HG03565 (cell line): ENCODE data around the gene ANKS1A.
"Not testable (repeated sequence)": the region's sequence is repeated elsewhere in the genome, so short reads cannot be mapped to it uniquely, and the experiment has no call there.

Experiments used
- ATAC-seq: cut with Tn5 transposase; IDR thresholded peaks from one replicate; pipeline ENCODE4 v1.9.1; 2021; ENCODE audit warnings: mild to moderate bottlenecking, moderate library complexity; ENCODE audit not compliant: unreplicated experiment

The ANKS1A gene

DNA sequence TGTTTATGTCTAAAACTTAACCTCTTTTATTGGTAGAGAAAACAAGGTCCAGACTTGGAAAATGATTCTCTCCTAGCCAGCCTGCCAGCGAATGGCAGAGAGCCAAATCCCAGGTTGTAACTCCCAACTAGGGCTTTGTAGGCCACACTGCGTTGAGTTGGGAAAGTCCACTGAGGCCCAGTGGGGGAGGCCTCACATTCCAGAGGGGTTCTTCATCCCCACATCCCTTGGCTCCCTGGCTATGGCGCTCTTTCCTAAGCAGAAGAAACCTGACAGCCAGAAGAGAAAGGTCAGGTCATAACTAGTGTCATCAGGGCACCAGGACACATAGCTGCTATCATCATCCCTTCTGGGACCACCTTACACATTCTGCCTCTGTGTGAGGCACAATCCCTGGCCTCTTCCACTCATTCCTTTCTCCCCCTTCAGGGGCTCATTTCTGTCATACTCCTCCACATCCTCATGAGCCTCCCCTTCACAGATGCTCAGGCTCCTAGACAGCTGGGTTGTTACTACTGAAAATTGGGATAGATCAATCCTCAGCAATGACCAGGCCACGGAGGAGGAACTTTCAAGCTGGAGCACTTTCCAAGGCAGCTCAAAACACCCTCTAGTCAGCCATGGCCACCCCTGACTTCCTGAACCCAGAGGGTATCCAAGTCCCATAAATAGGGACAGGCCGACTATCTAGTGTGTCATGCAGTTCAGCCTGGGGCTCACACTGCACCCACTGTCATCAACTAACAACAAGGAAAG is 203.5 kb downstream of the ANKS1A start:
- no peak for ATAC-seq

DNA sequence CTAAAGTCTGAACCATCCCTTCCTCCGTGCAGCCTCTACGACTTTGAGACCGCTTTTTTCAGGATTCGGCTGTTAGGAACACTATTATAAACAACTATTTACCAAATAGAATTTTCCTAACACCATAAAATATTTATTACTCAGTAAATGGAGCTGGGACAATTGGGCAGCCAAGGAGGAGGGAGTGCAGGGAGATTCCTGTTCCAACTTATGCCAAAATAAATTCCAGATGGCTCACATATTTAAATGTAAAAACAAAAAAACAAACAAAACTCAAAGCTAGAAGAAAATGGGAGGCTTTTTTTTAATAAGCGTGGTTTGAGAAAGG is 204.0 kb downstream of the ANKS1A start:
- ATAC-seq = no peak

DNA sequence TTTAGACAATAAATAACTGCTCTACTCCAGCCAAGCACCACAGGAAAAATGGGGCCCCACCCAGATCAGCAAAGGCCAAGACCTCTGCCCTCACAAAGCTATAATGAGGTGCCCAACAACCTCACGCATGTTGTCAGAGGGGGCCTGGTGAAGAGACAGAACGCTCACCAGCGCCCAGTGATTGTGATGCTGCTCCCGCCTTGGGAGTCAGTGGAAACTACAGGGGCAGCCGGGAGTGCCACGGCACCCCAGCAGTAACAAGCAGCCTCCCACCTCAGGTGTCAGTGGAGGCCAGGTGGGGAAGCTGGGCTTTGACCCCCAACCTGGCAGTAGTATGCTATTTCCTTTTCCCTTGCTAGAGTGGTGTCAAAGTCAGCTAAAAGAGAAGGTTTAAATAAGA is 204.7 kb downstream of the ANKS1A start:
- no peak for ATAC-seq

DNA sequence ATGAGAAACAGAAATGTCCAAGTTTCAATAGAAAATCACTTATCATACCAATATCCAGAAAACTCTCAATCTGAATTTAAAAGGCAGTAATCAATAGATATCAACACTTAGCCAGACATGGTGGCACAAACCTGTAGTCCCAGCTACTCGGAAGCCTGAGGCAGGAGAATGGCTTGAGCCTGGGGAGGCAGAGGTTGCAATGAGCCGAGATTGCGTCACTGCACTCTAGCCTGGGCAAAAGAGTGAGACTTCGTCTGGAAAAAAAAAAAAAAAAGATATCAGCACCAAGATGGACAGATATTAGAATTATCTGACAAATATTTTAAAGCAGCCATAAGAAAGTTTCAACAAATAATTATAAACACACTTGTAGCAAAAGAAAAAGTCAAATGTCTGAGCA is 205.1 kb downstream of the ANKS1A start:
- ATAC-seq = no peak

DNA sequence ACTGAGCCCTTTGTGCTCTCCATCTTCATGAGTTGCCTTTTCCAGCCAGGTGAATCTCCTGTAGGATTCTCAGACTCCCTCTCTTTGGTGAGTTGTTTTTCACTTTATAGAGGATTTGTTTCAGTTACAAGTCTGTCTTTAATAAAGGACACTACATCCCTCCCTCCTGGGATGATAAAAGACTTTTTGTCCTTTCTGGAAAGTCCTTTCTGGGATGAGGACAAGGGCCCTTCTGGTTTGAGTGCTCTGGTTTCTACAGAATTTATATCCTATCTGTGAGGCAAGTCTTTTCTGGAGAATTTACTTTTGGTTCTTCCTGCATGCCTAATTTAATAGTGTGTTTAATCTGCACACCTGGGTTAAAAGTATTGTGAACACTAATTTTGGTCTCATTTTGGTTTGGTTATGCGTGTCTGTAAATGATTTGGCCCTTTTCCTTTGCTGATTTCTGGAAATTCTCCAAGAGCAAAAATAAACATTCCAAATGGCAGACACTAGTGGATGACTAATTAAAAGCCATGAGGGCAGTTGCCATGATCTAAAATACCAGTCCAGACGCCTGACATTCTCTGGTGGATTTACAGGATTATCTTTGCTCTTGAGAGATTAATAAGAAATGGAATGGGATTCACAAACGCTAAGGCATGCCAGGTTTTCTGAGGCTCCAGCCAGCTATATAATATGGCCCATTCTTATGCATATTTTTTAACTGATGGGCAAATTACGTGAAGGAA is 207.2 kb downstream of the ANKS1A start:
- ATAC-seq = no peak

DNA sequence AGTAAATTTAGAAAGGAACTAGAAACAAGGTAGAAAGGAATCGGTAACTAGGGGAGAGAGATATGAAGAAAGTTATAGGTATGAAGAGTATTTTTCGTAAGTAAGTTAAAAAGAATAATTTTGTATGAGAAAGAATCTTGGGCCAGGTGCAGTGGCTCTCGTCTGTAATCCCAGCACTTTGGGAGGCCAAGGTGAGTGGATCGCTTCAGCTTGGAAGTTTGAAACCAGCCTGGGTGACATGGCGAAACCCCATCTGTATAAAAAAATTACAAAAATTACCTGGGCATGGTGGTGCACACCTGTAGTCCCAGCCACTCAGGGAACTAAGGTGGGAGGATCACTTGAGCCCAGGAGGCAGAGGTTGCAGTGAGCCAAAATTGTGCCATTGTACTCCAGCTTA is 210.1 kb downstream of the ANKS1A start:
- ATAC-seq = no peak

DNA sequence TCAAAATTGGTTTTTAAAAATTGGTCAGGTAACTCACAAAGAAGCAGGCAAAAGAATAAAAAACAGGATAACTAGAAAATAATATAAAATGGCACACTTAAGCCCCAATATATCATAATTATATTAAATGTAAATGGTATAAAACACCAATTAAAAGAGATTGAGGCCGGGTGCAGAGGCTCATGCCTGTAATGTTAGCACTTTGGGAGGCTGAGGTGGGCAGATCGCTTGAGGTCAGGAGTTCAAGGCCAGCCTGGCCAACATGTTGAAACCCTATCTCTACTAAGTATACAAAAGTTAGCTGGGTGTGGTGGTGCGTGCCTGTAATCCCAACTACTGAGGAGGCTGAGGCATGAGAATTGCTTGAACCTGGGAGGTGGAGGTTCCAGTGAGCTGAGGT is 216.0 kb downstream of the ANKS1A start:
- no peak for ATAC-seq

DNA sequence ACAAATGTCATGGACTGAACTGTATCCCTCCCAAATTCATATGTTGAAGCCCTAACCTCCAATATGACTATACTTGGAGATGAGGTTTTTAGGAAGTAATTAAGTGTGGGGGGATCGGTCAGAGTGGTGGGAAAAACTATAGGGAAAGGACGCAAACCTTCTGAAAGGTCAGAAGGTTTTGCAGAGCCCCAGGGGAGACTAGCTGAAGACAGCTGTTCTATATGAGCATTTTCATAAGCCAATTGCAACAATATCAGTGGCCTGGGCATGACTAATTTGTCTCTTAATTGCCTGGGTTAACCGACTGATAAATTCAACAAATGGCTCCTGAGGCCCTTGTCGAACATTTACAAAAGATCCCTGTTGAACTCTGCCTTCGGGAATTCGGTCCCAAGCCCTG is 217.0 kb downstream of the ANKS1A start:
- ATAC-seq = not testable (repeated sequence)

DNA sequence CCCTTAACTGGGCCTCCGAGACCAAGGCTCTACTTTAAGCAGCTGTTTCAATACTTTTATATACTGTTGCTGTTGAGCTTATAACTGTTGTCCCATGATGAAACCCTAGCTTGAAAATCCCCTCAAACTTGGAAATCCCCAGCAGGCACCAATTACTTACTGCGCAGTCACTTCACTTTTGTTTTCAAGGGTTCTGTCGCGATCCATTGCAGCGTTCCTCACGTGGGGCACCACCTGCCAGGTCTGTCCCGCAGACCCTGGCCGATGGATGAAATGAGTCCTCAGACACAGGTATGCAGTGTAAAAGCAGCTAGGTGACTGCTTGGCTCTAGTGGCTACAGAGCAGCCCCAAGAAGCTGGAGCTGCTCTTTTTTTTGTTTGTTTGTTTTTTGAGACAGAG is 218.2 kb downstream of the ANKS1A start:
- ATAC-seq = not testable (repeated sequence)

DNA sequence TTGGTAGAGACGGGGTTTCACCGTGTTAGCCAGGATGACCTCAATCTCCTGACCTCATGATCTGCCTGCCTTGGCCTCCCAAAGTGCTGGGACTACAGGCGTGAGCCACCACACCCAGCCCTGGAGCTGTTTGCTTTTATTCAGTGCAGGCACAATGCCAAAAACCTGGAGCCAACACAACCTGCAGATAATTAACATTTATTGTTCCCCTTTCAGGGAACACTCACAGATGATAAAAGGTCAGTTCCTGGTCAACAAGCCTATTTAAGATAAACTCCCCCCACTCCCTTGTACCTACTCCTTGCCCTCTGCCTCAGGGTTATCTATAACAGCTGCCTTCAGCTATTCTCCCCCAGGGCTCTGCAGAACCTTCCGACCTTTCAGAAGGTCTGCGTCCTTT is 218.7 kb downstream of the ANKS1A start:
- ATAC-seq = not testable (repeated sequence)

DNA sequence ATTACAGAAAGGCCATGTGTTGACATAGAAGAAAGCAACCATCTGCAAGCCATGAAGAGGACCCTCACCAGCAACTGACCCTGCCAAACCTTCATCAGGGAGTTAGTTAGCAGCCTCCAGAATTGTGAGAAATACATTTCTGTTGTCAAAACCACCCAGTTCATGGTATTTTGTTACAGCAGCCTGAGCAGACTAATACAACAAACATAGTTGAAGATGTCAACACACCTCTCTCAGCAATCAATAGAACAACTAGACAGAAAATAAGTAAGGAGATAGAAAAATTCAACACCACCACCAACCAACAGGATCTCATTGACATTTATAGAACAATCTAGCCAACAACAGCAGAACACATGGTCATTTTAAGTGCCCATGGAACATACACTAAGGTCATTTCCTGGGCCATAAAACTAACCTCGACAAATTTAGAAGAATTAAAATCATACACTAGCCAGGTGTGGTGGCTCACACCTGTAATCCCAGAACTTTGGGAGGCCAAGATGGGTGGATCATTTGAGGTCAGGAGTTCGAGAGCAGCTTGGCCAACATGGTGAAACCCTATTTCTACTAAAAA is 219.3 kb downstream of the ANKS1A start:
- no peak for ATAC-seq

DNA sequence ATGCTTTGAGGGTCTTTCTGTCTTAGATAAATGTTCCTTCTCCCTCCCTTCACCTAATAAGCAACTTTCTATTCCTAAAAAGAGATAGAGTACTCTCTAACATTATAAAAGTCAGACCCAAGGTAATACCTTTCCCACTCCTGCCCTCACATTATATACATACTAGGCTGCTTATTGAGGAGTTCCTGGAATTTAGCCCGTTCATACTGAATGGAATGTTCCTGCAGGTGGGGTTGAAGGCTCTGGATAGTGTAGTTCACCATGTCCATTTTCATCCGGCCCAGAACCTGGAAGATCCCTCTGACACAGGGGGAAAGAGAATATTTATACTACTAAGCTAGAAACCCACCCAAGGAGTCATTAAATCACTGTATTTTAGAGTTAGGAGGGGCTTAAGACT is 231.7 kb downstream of the ANKS1A start:
- no peak for ATAC-seq

DNA sequence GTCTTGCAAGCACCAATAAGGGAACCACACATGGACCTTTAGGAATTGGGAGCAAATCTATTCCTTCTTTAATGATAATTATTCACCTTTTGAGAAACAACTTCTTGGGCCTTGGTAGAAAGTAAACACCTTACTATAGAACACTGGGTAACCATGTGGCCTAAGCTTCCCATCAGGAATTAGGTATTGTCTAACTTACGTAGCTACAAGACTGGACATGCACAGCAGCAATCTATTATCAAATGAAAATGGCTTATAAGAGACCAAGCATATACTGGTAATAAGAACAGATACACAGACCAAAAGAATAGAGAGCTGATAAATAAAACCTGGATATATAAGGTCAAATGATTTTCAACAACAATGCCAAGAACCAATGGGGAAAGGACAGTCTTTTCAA is 235.3 kb downstream of the ANKS1A start:
- ATAC-seq = no peak

DNA sequence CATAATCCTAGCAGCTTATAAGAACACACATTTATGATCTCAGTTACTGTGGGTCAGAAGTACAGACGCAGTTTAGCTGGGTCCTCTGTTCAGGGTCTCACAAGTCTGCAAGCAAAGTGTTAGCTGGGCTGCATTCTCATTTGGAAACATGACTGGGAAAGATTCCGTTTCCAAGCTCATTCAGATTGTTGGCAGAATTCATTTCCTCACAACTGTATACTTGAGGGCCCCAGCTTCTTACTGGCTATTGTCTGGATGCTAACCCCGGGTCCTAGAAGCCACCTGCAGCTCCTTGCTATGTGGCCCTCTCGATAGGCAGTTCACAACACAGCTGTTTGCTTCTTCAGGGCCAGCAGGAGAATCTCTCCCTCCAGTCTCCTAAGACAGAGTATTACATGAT is 239.0 kb downstream of the ANKS1A start:
- no peak for ATAC-seq

DNA sequence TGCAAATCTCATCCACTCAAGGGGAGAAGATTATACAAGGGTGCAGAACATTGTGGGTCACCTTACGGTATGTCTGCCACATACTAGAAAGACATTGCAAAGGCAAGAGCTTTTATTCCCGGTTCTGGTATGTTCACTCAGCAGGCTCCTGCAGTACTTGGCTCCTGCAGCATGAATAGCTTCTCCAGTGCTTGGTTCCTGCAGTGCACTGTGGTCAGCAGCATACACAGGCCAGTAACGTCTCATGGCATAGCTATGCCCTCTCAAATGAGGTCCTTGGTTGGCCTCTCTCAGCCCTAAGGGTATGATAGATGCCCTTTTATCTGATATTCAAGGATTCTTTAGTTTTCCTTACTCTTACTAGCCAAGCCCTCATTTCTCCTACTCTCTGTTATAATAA is 239.4 kb downstream of the ANKS1A start:
- ATAC-seq = no peak

DNA sequence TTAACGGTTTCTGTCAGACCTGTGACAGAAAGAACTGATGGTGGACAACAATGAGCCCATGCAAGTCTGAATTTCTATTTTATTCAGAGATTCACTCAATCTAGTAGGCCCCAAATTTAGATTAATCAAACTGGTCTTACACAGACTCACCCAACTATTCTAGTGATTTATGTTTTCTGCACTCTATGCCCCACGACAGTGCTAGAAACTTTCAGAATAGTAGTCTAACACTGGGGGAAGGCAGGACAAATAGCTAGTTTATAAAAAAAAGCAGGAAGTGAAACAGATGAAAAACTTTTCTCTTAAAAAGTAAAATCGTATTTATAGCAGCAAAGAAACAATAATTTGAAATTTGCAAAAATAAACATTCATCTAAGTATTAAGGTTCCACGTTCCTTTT is 247.1 kb downstream of the ANKS1A start:
- no peak for ATAC-seq

DNA sequence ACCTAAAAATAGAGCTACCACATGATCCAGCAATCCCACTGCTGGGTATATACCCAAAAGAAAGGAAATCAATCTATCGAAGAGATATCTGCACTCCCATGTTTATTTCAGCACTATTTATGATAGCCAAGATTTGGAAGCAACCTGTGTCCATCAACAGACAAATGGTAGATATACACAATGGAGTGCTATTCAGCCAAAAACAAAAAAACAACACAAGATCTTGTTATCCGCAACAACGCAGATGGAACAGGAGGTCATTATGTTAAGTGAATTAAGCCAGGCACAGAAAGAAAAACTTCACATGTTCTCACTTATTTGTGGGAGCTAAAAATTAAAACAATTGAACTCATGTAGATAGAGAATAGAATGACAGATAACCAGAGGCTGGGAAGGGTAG is 249.1 kb downstream of the ANKS1A start:
- ATAC-seq = not testable (repeated sequence)

DNA sequence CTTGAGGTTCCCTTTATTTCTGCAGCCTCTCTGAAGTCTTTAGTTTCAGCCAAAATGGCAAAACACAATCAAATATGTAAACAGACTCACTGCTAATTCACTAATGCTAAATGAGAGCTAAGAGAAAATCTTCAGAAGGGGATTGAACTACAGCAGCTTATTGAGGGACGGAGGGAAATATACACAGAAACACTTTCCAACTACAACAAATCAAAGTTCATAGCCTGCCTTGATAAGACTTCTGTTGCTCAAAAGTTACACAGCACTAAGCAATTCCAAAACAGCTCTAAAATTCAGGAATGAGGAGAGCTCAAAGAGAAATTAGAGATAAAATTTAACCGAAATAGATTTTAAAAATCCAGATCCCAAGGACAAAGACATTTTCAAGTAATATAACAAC is 250.4 kb downstream of the ANKS1A start:
- ATAC-seq = no peak

DNA sequence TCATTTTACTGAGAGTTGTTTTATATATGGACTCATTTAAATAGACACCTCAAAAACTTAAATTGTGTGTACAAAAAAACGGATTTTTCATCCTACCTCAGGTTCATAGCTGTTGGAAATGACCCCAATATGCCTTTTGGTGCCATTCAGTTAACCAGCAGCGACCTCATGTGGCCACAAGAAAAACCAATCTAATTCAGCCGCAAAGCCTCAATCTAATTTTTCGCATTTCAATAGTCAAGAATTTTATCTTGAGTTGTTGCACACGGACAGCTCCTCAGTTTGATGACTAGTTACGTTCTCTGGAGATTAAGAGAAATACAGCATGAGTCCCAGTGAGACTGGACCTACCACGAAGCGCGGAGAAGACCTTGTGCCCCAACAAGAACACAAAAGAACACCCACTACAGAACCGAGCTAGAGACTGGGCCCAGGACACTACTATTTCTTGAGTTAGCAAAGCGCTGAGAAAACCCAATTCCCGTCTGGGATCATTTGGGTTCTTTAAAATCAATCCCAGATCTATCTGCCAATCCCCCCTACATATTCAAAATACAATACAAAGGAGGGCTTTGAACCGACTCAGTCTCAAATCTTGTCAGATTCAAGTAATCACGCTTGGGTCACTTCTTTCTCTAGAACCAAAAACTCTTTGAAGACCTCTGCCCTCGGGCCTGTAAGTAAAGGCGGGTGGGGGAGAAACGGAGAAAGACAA is 251.0 kb downstream of the ANKS1A start:
- no peak for ATAC-seq

DNA sequence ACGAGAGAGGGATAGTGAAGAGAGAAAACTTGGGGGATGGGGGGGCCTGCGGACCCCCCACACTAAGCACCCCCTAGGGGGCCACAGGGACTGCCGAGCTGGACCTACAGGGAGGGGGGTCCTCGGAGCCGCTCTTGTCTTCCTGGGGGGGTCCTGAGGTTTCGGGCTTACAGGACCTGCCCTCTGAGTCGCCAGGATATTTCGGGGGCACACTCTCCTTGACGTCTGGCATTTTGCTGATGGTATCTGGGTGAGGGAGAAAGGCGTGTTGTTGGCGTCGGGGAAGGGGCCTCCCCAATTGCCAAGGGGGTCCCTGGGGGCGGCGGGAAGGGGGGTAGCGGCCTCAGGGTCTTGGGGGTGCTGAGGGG is 251.6 kb downstream of the ANKS1A start:
- no peak for ATAC-seq
